ENCODE results near the gene ST6GALNAC3.

- TF ChIP-seq EZH2phosphoT487 (IDR thresholded peaks at IDR 0.05; ENCODE audit: borderline replicate concordance): no peak
- no peak for TF ChIP-seq CTCF (conservative IDR thresholded peaks at IDR 0.05; ENCODE audit: low read length)
Observed at GRCh38 chr1:76601465-76601864, 526.9 kb downstream of the ST6GALNAC3 start.

All from Loucy (cell line).